Mesenchymal stem cell (in vitro differentiated cells and primary cell): Measurements from ENCODE around the gene DSTN.

Experiments used
- DNase-seq: peaks from one replicate; pipeline ENCODE4 v3.0.0-alpha.2; 2013
- H2AFZ ChIP-seq: one replicate; pipeline ENCODE4 v1.6.1; 2013; ENCODE audit warnings: low read depth, mild to moderate bottlenecking, control low read depth, inconsistent platforms, low read length, moderate library complexity
- H2AK5ac ChIP-seq: 2 replicates; pipeline ENCODE4 v1.6.1; 2013; ENCODE audit warnings: low read length, moderate library complexity, mild to moderate bottlenecking, inconsistent platforms; ENCODE audit not compliant: severe bottlenecking
- H2BK120ac ChIP-seq: one replicate; pipeline ENCODE4 v1.6.1; 2013; ENCODE audit warnings: low read depth, mild to moderate bottlenecking, inconsistent platforms, low read length, moderate library complexity
- H2BK12ac ChIP-seq, 2 experiments: one replicate each; pipeline ENCODE4 v1.6.1; 2013; ENCODE audit warnings: inconsistent platforms in 2 of 2, low read length in 2 of 2, mild to moderate bottlenecking in 2 of 2, moderate library complexity in 2 of 2, control low read depth in 1 of 2
- H2BK15ac ChIP-seq: one replicate; pipeline ENCODE4 v1.6.1; 2013; ENCODE audit warnings: mild to moderate bottlenecking, low read depth, inconsistent platforms; ENCODE audit not compliant: poor library complexity, severe bottlenecking
- H2BK5ac ChIP-seq: 2 replicates; pipeline ENCODE4 v1.6.1; 2013; ENCODE audit warnings: low read depth, mild to moderate bottlenecking, low read length, control low read depth, inconsistent platforms; ENCODE audit not compliant: poor library complexity, severe bottlenecking
- H3K14ac ChIP-seq, 2 experiments: one replicate each; pipeline ENCODE4 v1.6.1; 2013; ENCODE audit warnings: inconsistent platforms in 2 of 2, low read length in 2 of 2, control low read depth in 1 of 2, mild to moderate bottlenecking in 1 of 2, moderate library complexity in 1 of 2
- H3K18ac ChIP-seq, 2 experiments: one replicate each; pipeline ENCODE4 v1.6.1; 2013; ENCODE audit warnings: inconsistent platforms in 2 of 2, low read length in 2 of 2, control low read depth in 1 of 2, low read depth in 1 of 2, mild to moderate bottlenecking in 1 of 2
- H3K23ac ChIP-seq, 2 experiments: one replicate each; pipeline ENCODE4 v1.6.1; 2013; ENCODE audit warnings: inconsistent platforms in 2 of 2, low read length in 2 of 2, mild to moderate bottlenecking in 2 of 2, moderate library complexity in 2 of 2, control low read depth in 1 of 2
- H3K27ac ChIP-seq: 2 replicates; pipeline ENCODE4 v1.5.1; 2013; ENCODE audit warnings: mild to moderate bottlenecking, moderate library complexity, low read length, control low read depth, inconsistent platforms; ENCODE audit not compliant: poor library complexity, severe bottlenecking
- H3K27me3 ChIP-seq, 2 experiments: 2 replicates each; pipeline versions ENCODE4 v1.6.1 to v1.7.0; 2013; ENCODE audit warnings: low read length in 2 of 2, mild to moderate bottlenecking in 2 of 2, moderate library complexity in 2 of 2, control low read depth in 1 of 2, inconsistent platforms in 1 of 2; ENCODE audit not compliant: control insufficient read depth in 1 of 2, insufficient read depth in 1 of 2
- H3K36me3 ChIP-seq, 2 experiments: 2 replicates each; pipeline versions ENCODE4 v1.6.1 to v1.7.0; 2013; ENCODE audit warnings: low read length in 2 of 2, control low read depth in 1 of 2, inconsistent platforms in 1 of 2, low read depth in 1 of 2, mild to moderate bottlenecking in 1 of 2; ENCODE audit not compliant: insufficient read depth in 2 of 2, control insufficient read depth in 1 of 2
- H3K4ac ChIP-seq, 2 experiments: one replicate each; pipeline ENCODE4 v1.6.1; 2013; ENCODE audit warnings: inconsistent platforms in 2 of 2, low read length in 2 of 2, mild to moderate bottlenecking in 2 of 2, moderate library complexity in 2 of 2, control low read depth in 1 of 2, low read depth in 1 of 2
- H3K4me1 ChIP-seq: 2 replicates; pipeline ENCODE4 v1.6.1; 2013; ENCODE audit warnings: low read depth, low read length, control low read depth; ENCODE audit not compliant: control insufficient read depth, insufficient read depth
- H3K4me2 ChIP-seq: 2 replicates; pipeline ENCODE4 v1.6.1; 2013; ENCODE audit warnings: low read length, mild to moderate bottlenecking, inconsistent platforms; ENCODE audit not compliant: poor library complexity, severe bottlenecking
- H3K4me3 ChIP-seq, 2 experiments: 2 replicates each; pipeline versions ENCODE4 v1.5.1 to v1.7.0; 2013; ENCODE audit warnings: low read length in 2 of 2, mild to moderate bottlenecking in 2 of 2, control low read depth in 1 of 2, low read depth in 1 of 2; ENCODE audit not compliant: insufficient read depth in 1 of 2
- H3K79me1 ChIP-seq: replicated peaks from 2 replicates; pipeline ENCODE4 v1.6.1; 2013; ENCODE audit warnings: mild to moderate bottlenecking, control low read depth, low read length, inconsistent platforms; ENCODE audit not compliant: poor library complexity, severe bottlenecking
- H3K9ac ChIP-seq: 2 replicates; pipeline ENCODE4 v1.7.0; 2013; ENCODE audit warnings: mild to moderate bottlenecking, low read length, moderate library complexity
- H3K9me3 ChIP-seq: 2 replicates; pipeline ENCODE4 v1.7.0; 2013; ENCODE audit warnings: mild to moderate bottlenecking, low read length; ENCODE audit not compliant: control insufficient read depth
- H4K8ac ChIP-seq: one replicate; pipeline ENCODE4 v1.6.1; 2013; ENCODE audit warnings: inconsistent platforms, mild to moderate bottlenecking, low read length, moderate library complexity
- H4K91ac ChIP-seq: one replicate; pipeline ENCODE4 v1.6.1; 2013; ENCODE audit warnings: mild to moderate bottlenecking, low read length, inconsistent platforms
- WGBS: methylation state at CpG from one replicate; pipeline ENCODE4 v1.1.7; 2013; ENCODE audit warnings: mixed read lengths; 5-methylcytosine and 5-hydroxymethylcytosine counted together

The DSTN gene

GRCh38 chr20:17571153-17571527 is 1.3 kb downstream of the DSTN start:
- H3K79me1 ChIP-seq: peaks cover 3% of the 10 kb centered on the region
- no peak overlapping the region for H3K14ac ChIP-seq
- H3K23ac ChIP-seq: no peak overlapping the region
- peak overlapping the region; percentile 64 for H3K4me2 ChIP-seq
- no peak overlapping the region for H2BK12ac ChIP-seq
- H4K8ac ChIP-seq: no peak overlapping the region
- no peak overlapping the region for H2BK5ac ChIP-seq
- H3K9ac ChIP-seq: peak overlapping the region; percentile 96
- DNase-seq: no peak
- H3K4me1 ChIP-seq: peaks cover 4% of the 10 kb centered on the region
- no peak overlapping the region for H3K4ac ChIP-seq
- H3K27me3 ChIP-seq: no peaks in the 10 kb centered on the region
- H2BK120ac ChIP-seq: no peak overlapping the region
- 0% methylated on average over 6 of the region's 6 CpGs for WGBS
- no peak overlapping the region for H2BK15ac ChIP-seq
- H2AFZ ChIP-seq: no peak overlapping the region
- no peak overlapping the region for H2AK5ac ChIP-seq
- H3K36me3 ChIP-seq: peaks cover 0 to 8% of the 10 kb centered on the region in 2 experiments
- no peaks in the 10 kb centered on the region for H3K9me3 ChIP-seq
- H3K27ac ChIP-seq: no peak overlapping the region
- H3K4me3 ChIP-seq: peak overlapping the region in 1 of 2 experiments; percentile 95
- H3K18ac ChIP-seq: no peak overlapping the region
- H4K91ac ChIP-seq: no peak overlapping the region

GRCh38 chr20:17572034-17572638 is 2.3 kb downstream of the DSTN start:
- WGBS: 83% methylated on average over 1 of the region's 7 CpGs
- no peak overlapping the region for H2AFZ ChIP-seq

GRCh38 chr20:17573463-17573862 is 3.6 kb downstream of the DSTN start:
- no peaks in the 10 kb centered on the region for H3K27me3 ChIP-seq
- no peak overlapping the region for H3K18ac ChIP-seq
- H3K4ac ChIP-seq: no peak overlapping the region
- H3K4me3 ChIP-seq: no peak overlapping the region
- no peak overlapping the region for H3K27ac ChIP-seq
- H2AFZ ChIP-seq: no peak overlapping the region
- H3K14ac ChIP-seq: peak overlapping the region in 1 of 2 experiments; percentile 58
- no peak overlapping the region for H4K91ac ChIP-seq
- H3K79me1 ChIP-seq: no peaks in the 10 kb centered on the region
- peaks cover 0 to 16% of the 10 kb centered on the region in 2 experiments for H3K36me3 ChIP-seq
- H2BK12ac ChIP-seq: no peak overlapping the region
- peak overlapping the region; percentile 96 for H3K9ac ChIP-seq
- DNase-seq: no peak
- H3K4me2 ChIP-seq: no peak overlapping the region
- H3K9me3 ChIP-seq: no peaks in the 10 kb centered on the region
- H3K23ac ChIP-seq: no peak overlapping the region
- H2AK5ac ChIP-seq: no peak overlapping the region
- peaks cover 1% of the 10 kb centered on the region for H3K4me1 ChIP-seq
- H4K8ac ChIP-seq: no peak overlapping the region
- WGBS: 93% methylated on average over 2 of the region's 3 CpGs
- no peak overlapping the region for H2BK15ac ChIP-seq
- no peak overlapping the region for H2BK5ac ChIP-seq
- H2BK120ac ChIP-seq: no peak overlapping the region

More at GRCh38 chr20:17572034-17572638, 2.3 kb downstream of the DSTN start:
- DNase-seq: no peak
- Histone ChIP-seq H3K79me1 (peaks cover 2% of the 10 kb centered on the region), H4K91ac (no peak overlapping the region), H2AK5ac (no peak overlapping the region), H3K23ac (no peak overlapping the region), H2BK15ac (peak overlapping the region; percentile 79), H3K4me1 (peaks cover 4% of the 10 kb centered on the region), H3K4me3 (peak overlapping the region in 1 of 2 experiments; percentile 95), H3K18ac (no peak overlapping the region), H2BK5ac (no peak overlapping the region), H3K14ac (no peak overlapping the region), H2BK120ac (no peak overlapping the region), H3K9ac (peak overlapping the region; percentile 96), H3K4ac (no peak overlapping the region), H3K4me2 (peak overlapping the region; percentile 66), H3K27ac (peak overlapping the region; percentile 7), H3K36me3 (peaks cover 0 to 16% of the 10 kb centered on the region in 2 experiments), H3K9me3 (no peaks in the 10 kb centered on the region), H3K27me3 (no peaks in the 10 kb centered on the region), H2BK12ac (no peak overlapping the region), H4K8ac (no peak overlapping the region)

- H2BK120ac ChIP-seq: no peak overlapping the region
- H2BK5ac ChIP-seq: no peak overlapping the region
- H3K4me2 ChIP-seq: no peak overlapping the region
- H2AK5ac ChIP-seq: no peak overlapping the region
- H3K79me1 ChIP-seq: no peaks in the 10 kb centered on the region
- no peaks in the 10 kb centered on the region for H3K4me1 ChIP-seq
- H3K4me3 ChIP-seq: no peak overlapping the region
- H3K9me3 ChIP-seq: no peaks in the 10 kb centered on the region
- no peak overlapping the region for H2AFZ ChIP-seq
- H3K27me3 ChIP-seq: no peaks in the 10 kb centered on the region
- no peak overlapping the region for H3K23ac ChIP-seq
- no peak overlapping the region for H3K4ac ChIP-seq
- no peak overlapping the region for H3K27ac ChIP-seq
- 91% methylated on average over 5 of the region's 8 CpGs for WGBS
- no peak overlapping the region for H4K8ac ChIP-seq
- H2BK12ac ChIP-seq: no peak overlapping the region
- no peak overlapping the region for H3K9ac ChIP-seq
- no peak for DNase-seq
- no peak overlapping the region for H3K18ac ChIP-seq
- no peak overlapping the region for H4K91ac ChIP-seq
- H3K14ac ChIP-seq: no peak overlapping the region
- peaks cover 0 to 19% of the 10 kb centered on the region in 2 experiments for H3K36me3 ChIP-seq
- no peak overlapping the region for H2BK15ac ChIP-seq
Observed at GRCh38 chr20:17576215-17576614, 6.3 kb downstream of the DSTN start.
